ENCODE data around the gene OR2F2.

The OR2F2 gene

GRCh38 chr7:143914938-143915652 is 19.9 kb upstream of the OR2F2 start:
- no peak for DNase-seq (ENCODE audit: low read depth)

- DNase-seq (ENCODE audit: low read depth), result no peak
Observed at GRCh38 chr7:143924851-143925250, 10.2 kb upstream of the OR2F2 start.

- DNase-seq (ENCODE audit: low read depth), result no peak
Observed at GRCh38 chr7:143929224-143929920, 5.7 kb upstream of the OR2F2 start.

GRCh38 chr7:143931739-143932138 is 3.3 kb upstream of the OR2F2 start:
- no peak for DNase-seq (ENCODE audit: low read depth)

- DNase-seq (ENCODE audit: low read depth), result peak; percentile 81
Observed at GRCh38 chr7:143936087-143937009, 1.3 kb downstream of the OR2F2 start.

- DNase-seq (ENCODE audit: low read depth), result no peak
Observed at GRCh38 chr7:143938379-143939243, 3.6 kb downstream of the OR2F2 start.

GRCh38 chr7:143945423-143945822 is 10.4 kb downstream of the OR2F2 start:
- no peak for DNase-seq (ENCODE audit: low read depth)

GRCh38 chr7:143947111-143947510 is 12.1 kb downstream of the OR2F2 start:
- DNase-seq (ENCODE audit: low read depth), result no peak

GRCh38 chr7:143948733-143949132 is 13.7 kb downstream of the OR2F2 start:
- no peak for DNase-seq (ENCODE audit: low read depth)

- no peak for DNase-seq (ENCODE audit: low read depth)
Observed at GRCh38 chr7:143953421-143953820, 18.4 kb downstream of the OR2F2 start.

- DNase-seq (ENCODE audit: low read depth), result no peak
Observed at GRCh38 chr7:143954135-143954534, 19.1 kb downstream of the OR2F2 start.

GRCh38 chr7:143954544-143954943 is 19.5 kb downstream of the OR2F2 start, which contains the start of gene OR2F1:
Gene OR2F1 (plus strand): TSS chr7:143954844. CDS start chr7:143959971, 5,127 bp downstream.
- DNase-seq (ENCODE audit: low read depth), result no peak

GRCh38 chr7:143958781-143959180 is 23.7 kb downstream of the OR2F2 start:
- no peak for DNase-seq (ENCODE audit: low read depth)

GRCh38 chr7:143960813-143961610 is 26.0 kb downstream of the OR2F2 start:
- DNase-seq (ENCODE audit: low read depth), result no peak

- DNase-seq (ENCODE audit: low read depth), result no peak
Observed at GRCh38 chr7:143965280-143965679, 30.2 kb downstream of the OR2F2 start.

- DNase-seq (ENCODE audit: low read depth), result no peak
Observed at GRCh38 chr7:143967398-143967797, 32.4 kb downstream of the OR2F2 start.

- DNase-seq (ENCODE audit: low read depth), result no peak
Observed at GRCh38 chr7:143973870-143974416, 38.9 kb downstream of the OR2F2 start.

GRCh38 chr7:143974459-143974858 is 39.4 kb downstream of the OR2F2 start:
- no peak for DNase-seq (ENCODE audit: low read depth)

- no peak for DNase-seq (ENCODE audit: low read depth)
Observed at GRCh38 chr7:143975617-143976016, 40.6 kb downstream of the OR2F2 start.

GRCh38 chr7:143978585-143978984 is 43.6 kb downstream of the OR2F2 start:
- no peak for DNase-seq (ENCODE audit: low read depth)

Measured in stromal cell of bone marrow (primary cell).